WTC11 (cell line): ENCODE results near the gene PBOV1.

Source experiments
- ATF3 ChIP-seq: sonication (generic); formaldehyde crosslinking; conservative IDR thresholded peaks from 2 replicates; pipeline ENCODE4 v1.8.1; 2022; ENCODE audit warnings: mild to moderate bottlenecking, missing genetic modification reagents
- JAZF1 ChIP-seq: fragments of 250-450 bp; sonication (Bioruptor Pico); IDR thresholded peaks from 2 replicates; pipeline ENCODE4 v1.9.0; 2021; ENCODE audit warnings: moderate library complexity, mild to moderate bottlenecking, inconsistent platforms

DNA sequence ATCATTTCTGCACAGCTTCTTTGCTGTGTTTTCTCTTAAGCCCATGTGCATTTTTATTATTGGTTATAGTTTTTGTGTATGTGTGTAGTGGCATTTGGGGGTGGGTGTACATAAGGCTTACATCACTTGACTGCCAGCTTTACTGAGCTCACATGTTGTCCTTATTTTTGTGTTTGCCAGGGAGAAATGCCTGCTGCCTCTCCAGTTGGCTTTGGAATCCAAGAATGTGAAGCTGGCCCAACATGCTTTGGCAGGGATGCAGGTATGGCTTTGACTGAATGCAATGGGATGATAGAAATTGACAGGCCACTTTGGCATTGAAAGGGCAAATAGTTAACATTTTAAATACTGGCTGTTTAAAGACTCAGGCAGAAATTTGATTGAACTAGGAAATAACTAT, 11.4 kb downstream of the PBOV1 start:
- TF ChIP-seq ATF3: no peak
- no peak for TF ChIP-seq JAZF1 (CRISPR knock-in tag)
